ENCODE data around the gene SPAAR.
"Not testable (repeated sequence)": the region's sequence is repeated elsewhere in the genome, so short reads cannot be mapped to it uniquely, and the experiment has no call there.

Gene SPAAR

GRCh38 chr9:35920051-35920620, 10.8 kb downstream of the SPAAR start:
- DNase-seq (ENCODE audit: low spot score): no peak

DNA sequence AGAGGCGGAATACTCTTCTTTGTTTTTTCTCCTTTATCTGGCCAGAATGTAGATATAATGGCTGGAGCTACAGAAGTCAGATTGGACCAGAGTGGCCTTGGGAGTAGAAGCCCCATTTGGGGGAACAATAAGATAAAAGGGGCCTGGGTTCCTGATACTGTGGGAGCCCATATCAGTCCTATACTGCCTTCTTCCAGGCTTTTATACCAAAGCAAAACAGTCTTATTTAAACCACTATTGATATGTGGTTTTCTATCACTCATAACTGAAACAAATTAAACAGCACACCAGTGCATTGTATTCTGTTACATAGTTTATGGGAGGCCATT, 14.3 kb downstream of the SPAAR start:
- no peak for DNase-seq (ENCODE audit: low spot score)

DNA sequence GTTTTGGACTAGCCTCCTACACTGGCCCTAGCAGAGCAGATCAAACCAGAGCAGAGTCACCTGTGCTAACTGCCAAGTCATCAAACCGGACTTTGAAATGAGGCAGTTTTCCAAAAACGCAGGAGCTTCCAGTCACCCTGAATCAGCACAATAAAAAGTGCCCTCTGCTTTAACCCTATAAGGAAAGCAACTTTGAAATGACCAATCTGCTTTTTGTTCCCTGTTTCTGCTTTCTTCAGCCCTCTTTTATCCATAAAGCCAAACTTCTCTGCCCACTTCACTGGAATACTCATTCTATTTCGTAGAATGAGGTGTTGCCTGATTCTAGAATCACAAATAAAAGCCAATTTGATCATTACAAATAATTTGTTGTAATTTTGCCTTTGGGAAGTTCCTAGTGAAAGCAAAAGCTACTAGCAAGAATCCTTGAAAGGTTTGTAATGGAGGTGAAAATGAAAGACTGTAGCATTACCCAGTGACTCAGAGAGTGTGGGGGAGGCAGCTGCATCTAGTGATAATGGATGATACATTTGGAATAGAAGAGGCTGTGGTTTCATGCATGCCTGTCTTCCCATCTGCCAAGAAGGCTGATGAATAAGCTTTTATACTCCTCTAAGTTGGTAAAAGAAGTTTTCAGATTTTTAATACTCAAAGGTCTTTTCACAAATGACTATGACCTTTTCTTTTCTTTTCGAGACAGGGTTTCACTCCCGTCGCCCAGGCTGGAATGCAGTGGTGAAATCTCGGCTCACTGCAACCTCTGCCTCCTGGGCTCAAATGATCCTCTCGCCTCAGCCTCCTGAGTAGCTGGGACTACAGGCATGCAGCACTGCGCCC, 14.9 kb downstream of the SPAAR start:
- DNase-seq (ENCODE audit: low spot score): no peak

- no peak for DNase-seq (ENCODE audit: low spot score)
Observed at GRCh38 chr9:35928591-35929452, 19.5 kb downstream of the SPAAR start.

GRCh38 chr9:35929453-35929718, 20.1 kb downstream of the SPAAR start:
- no peak for DNase-seq (ENCODE audit: low spot score)

- no peak for DNase-seq (ENCODE audit: low spot score)
Observed at GRCh38 chr9:35930521-35930920, 21.2 kb downstream of the SPAAR start.

GRCh38 chr9:35930989-35931388, 21.7 kb downstream of the SPAAR start:
- no peak for DNase-seq (ENCODE audit: low spot score)

- DNase-seq (ENCODE audit: low spot score): no peak
Observed at GRCh38 chr9:35932735-35933134, 23.4 kb downstream of the SPAAR start.

- DNase-seq (ENCODE audit: low spot score): no peak
Observed at GRCh38 chr9:35933550-35934067, 24.3 kb downstream of the SPAAR start.

GRCh38 chr9:35934069-35934468, 24.8 kb downstream of the SPAAR start:
- not testable (repeated sequence) for DNase-seq (ENCODE audit: low spot score)

- DNase-seq (ENCODE audit: low spot score): no peak
Observed at GRCh38 chr9:35935261-35935660, 26.0 kb downstream of the SPAAR start.

DNA sequence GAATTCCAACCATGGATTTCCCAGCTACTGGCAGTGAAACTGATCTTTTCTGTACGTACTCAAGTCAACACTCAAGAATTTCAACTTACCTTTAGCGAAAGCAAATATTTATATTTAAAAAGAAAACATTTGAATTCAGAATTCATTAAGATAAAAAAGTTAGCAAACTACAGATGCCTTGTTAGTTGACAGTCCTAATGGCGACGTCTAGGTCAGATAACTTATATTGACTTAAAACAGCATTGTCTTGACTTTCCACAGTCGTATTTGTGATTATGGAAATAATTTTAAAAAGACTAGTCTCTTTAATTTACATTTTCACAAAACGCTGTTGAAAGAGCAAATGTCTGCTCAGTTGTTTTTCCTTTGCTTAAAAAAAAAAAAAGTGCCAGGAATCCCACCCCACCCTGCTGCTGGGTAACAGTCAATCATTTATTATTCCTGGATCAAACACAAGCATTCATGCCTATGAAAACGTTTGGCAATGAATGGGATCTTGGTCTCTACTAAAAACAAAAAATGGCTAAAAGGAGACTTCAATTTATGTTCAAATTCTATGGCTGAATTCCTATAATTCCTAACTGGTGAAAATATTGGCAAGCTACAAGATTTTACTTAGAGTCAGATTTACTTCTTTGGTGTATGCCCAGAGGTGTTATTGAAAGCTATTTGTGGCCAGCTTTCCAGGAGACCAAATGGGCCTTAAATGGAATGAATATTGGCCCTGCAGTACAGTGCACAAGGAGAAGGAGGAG, 26.6 kb downstream of the SPAAR start:
- DNase-seq (ENCODE audit: low spot score): no peak

DNA sequence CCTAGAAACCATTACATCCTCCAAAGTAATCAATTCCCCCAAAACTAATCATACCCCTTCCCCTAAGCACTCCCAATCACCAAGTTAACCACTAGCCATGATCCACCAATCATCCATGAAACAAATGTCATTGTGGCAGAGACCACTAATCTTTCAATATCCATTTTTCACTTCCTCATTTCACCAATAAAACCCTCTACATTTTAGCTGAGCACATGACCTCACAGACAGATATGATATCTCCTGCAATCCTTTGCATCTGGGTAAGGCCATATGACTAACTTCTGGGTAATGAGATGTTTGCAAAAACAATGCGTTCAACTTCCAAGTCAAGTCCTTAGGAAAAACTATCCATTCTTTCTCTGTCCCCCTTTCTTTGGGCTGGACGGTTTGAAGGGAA, 27.9 kb downstream of the SPAAR start:
- no peak for DNase-seq (ENCODE audit: low spot score)

GRCh38 chr9:35938474-35939356, 29.4 kb downstream of the SPAAR start:
- no peak for DNase-seq (ENCODE audit: low spot score)

GRCh38 chr9:35939679-35940250, 30.5 kb downstream of the SPAAR start:
- no peak for DNase-seq (ENCODE audit: low spot score)

DNA sequence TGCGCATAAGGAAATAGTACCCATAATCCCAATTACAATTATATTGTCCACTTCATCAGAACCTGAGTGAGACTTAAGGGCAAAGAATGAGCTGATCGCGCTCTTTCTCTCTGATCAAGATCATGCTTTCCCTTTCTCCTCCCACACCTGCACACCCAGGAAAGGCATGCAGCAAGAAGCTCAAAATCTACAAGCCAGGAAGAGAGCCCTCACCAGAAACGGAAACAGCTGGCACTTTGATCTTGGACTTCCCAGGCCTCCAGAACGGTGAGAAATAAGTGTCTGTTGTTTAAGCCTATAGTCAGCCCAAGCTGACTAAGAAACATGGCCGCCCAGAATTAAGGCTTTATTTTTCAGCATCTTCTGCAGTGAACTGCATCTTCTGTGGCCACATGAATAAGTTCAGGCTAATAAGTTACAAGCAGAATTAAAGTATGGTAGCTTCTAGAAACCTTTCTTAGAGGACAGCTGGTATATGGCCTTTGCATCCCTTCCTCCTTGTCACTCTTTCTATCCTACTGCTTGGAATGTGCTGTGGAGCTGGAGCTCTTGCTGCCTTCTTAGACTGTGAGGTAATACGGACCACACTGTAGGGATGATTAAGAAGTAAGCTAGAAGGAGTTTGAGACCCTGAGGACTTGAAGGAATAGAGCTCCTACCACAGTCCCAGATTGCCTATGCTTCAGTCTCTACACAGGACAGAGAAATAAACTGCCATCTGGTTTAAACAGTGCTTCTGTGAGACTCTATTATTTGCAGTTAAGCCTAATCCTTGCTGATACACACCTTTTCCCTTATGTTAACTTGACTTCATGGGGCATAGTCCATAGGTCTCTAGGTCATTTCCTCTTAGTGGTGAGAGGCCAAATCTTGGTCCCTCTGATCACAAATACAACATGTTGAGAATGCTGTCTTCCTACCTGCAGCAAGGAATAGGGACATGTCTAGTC, 31.4 kb downstream of the SPAAR start:
- DNase-seq (ENCODE audit: low spot score): no peak

DNA sequence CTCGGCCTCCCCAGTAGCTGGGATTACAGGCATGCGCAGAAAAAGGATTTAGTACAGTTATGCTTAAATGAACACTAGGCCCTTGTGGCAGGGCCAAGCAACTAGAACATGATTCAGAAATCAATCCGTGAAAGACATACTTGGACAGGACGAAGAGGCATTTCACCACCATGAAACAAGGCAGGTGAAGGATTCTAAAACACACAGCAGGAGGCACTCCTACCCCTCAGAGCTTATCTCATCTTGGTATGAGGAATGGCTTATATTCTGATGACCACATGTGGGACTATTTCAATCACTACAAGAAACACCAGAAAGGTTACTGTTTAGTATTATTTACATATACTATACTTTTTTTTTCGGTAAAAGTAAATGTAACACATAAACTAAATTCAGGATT, 33.0 kb downstream of the SPAAR start:
- no peak for DNase-seq (ENCODE audit: low spot score)

GRCh38 chr9:35944173-35944572, 34.9 kb downstream of the SPAAR start:
- DNase-seq (ENCODE audit: low spot score): no peak

- no peak for DNase-seq (ENCODE audit: low spot score)
Observed at GRCh38 chr9:35944841-35945240, 35.6 kb downstream of the SPAAR start.

All from SK-N-DZ (cell line).